GM18907 (cell line): Measurements from ENCODE around the gene PRRT4.

Experiments
- ATAC-seq: cut with Tn5 transposase; IDR thresholded peaks from one replicate; pipeline ENCODE4 v1.9.1; 2021; ENCODE audit warnings: mild to moderate bottlenecking, moderate library complexity; ENCODE audit not compliant: unreplicated experiment

PRRT4 gene

DNA sequence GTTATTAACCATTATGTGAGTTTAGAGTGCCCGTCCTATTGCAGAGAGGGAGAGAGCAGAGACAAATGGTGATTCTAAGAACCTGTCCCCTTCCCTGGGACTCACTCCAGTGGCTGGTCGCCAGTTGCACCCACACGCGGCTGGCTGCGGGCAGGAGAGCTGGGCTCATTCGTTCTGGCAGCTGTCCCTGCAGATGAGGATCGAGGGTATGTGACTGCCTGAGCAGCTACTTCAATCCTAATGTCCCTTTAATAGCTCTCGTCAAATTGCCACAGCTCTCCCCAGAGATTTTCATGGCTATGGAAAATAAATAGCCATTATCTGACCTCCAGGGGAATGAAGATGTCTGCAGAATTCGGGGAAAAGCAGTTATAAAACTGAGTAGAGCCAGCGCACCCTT lies 59.4 kb downstream of the PRRT4 start:
- ATAC-seq: no peak
